ENCODE results near the gene PCNX3. TPM values are rescaled to one million over a fixed set of nuclear protein-coding genes. Genes with fewer than 3 reads are reported as not detected.

Gene PCNX3
- total RNA-seq, 4 donors from 2014 or later, result 56.4 to 89.0 (median 62.4) TPM

- DNase-seq, result no peak
- no peak for TF ChIP-seq POLR2AphosphoS5 (IDR thresholded peaks at IDR 0.05)
- TF ChIP-seq POLR2A (IDR thresholded peaks at IDR 0.05), result no peak
- TF ChIP-seq CTCF (IDR thresholded peaks at IDR 0.05), result no peak
- TF ChIP-seq EP300 (IDR thresholded peaks at IDR 0.05; ENCODE audit: low read depth), result no peak
- 88% methylated on average over 10 of the region's 11 CpGs; no CpG with 5 or more reads in 1 of the 2 donors for WGBS, 2 donors (ENCODE audit: low coverage in 1 of 2)
- intact Hi-C loops (cut with DNase I; ENCODE audit: low total_unique reads), result loop anchor here (10.0 kb wide), 1 partner anchor 70 kb away; no protein-coding TSS in a partner anchor
- Histone ChIP-seq H3K9me3 (no peaks in the 10 kb centered on the region), H3K36me3 (peaks cover 0 to 45% (median 20%) of the 10 kb centered on the region in 4 donors), H3K27ac (no peak overlapping the region), H3K27me3 (no peaks in the 10 kb centered on the region), H3K4me1 (peaks cover 9 to 23% (median 20%) of the 10 kb centered on the region in 4 donors), H3K4me3 (no peak overlapping the region)
- in situ Hi-C loops (cut with MboI; ENCODE audit: low pct_ligation_motif_present in 1 of 4, low pct_unique_long_range_greater_than_20kb in 1 of 4, low sequenced_read_pairs in 3 of 4), result no loop called here
Measured at GRCh38 chr11:65634440-65634839, 18.9 kb downstream of the PCNX3 start.

DNA sequence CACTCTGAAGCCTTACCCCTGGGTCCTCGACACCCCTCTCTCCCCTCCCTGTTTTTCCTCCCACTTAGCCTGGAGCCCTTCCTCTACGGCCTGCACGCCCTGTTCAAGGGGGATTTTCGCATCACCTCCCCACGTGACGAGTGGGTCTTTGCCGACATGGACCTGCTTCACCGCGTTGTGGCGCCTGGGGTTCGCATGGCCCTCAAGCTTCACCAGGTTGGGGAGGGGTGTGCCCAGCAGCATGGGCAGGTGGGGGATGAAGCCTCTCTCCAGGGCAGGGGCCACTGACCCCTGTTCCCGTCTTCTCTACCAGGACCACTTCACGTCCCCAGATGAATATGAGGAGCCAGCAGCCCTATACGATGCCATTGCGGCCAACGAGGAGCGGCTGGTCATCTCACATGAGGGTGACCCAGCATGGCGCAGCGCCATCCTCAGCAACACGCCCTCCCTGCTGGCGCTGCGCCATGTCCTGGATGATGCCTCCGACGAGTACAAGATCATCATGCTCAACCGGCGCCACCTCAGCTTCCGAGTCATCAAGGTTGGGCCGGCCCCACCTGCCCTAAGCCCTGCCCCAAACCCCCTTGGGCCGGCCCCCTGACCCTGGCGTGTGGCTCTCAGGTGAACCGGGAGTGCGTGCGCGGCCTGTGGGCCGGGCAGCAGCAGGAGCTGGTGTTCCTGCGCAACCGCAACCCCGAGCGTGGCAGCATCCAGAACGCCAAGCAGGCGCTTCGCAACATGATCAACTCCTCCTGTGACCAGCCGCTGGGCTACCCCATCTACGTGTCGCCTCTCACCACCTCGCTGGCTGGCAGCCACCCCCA lies 19.5 kb downstream of the PCNX3 start:
- H3K27me3 ChIP-seq, result no peaks in the 10 kb centered on the region
- no peak for DNase-seq
- no peak overlapping the region for H3K4me3 ChIP-seq
- H3K4me1 ChIP-seq, result peaks cover 9 to 30% (median 26%) of the 10 kb centered on the region in 4 donors
- no peak for TF ChIP-seq CTCF (IDR thresholded peaks at IDR 0.05)
- no peak for TF ChIP-seq POLR2AphosphoS5 (IDR thresholded peaks at IDR 0.05)
- TF ChIP-seq POLR2A (IDR thresholded peaks at IDR 0.05), result no peak
- no peak for TF ChIP-seq EP300 (IDR thresholded peaks at IDR 0.05; ENCODE audit: low read depth)
- H3K9me3 ChIP-seq, result no peaks in the 10 kb centered on the region
- in situ Hi-C loops (cut with MboI; ENCODE audit: low pct_ligation_motif_present in 1 of 4, low pct_unique_long_range_greater_than_20kb in 1 of 4, low sequenced_read_pairs in 3 of 4), result no loop called here
- peaks cover 0 to 38% (median 18%) of the 10 kb centered on the region in 4 donors for H3K36me3 ChIP-seq
- 93% methylated on average over 45 of the region's 46 CpGs; no CpG with 5 or more reads in 1 of the 2 donors for WGBS, 2 donors (ENCODE audit: low coverage in 1 of 2)
- H3K27ac ChIP-seq, result no peak overlapping the region
- intact Hi-C loops (cut with DNase I; ENCODE audit: low total_unique reads), result loop anchor here (10.0 kb wide), 1 partner anchor 70 kb away; no protein-coding TSS in a partner anchor

- H3K36me3 ChIP-seq, result peaks cover 0 to 31% (median 15%) of the 10 kb centered on the region in 4 donors
- peaks cover 9 to 37% (median 28%) of the 10 kb centered on the region in 4 donors for H3K4me1 ChIP-seq
- in situ Hi-C loops (cut with MboI; ENCODE audit: low pct_ligation_motif_present in 1 of 4, low pct_unique_long_range_greater_than_20kb in 1 of 4, low sequenced_read_pairs in 3 of 4) (no loop called here), intact Hi-C loops (cut with DNase I; ENCODE audit: low total_unique reads) (loop anchor here (10.0 kb wide), 1 partner anchor 68 kb away; no protein-coding TSS in a partner anchor)
- peak overlapping the region in 1 of 4 donors; percentile 90 for H3K27ac ChIP-seq
- no peaks in the 10 kb centered on the region for H3K9me3 ChIP-seq
- WGBS, 2 donors (ENCODE audit: low coverage in 1 of 2), result 91% methylated on average over 22 of the region's 28 CpGs; no CpG with 5 or more reads in 1 of the 2 donors
- no peaks in the 10 kb centered on the region for H3K27me3 ChIP-seq
- TF ChIP-seq CTCF (IDR thresholded peaks at IDR 0.05) (no peak), POLR2A (IDR thresholded peaks at IDR 0.05) (no peak), POLR2AphosphoS5 (IDR thresholded peaks at IDR 0.05) (no peak), EP300 (IDR thresholded peaks at IDR 0.05; ENCODE audit: low read depth) (no peak)
- DNase-seq, result no peak
- H3K4me3 ChIP-seq, result no peak overlapping the region
Measured at GRCh38 chr11:65636108-65637031, 20.8 kb downstream of the PCNX3 start.
